ENCODE measurements around the gene TSSC4. TPM values are rescaled to one million over a fixed set of nuclear protein-coding genes. Genes with fewer than 3 reads are reported as not detected.

The TSSC4 gene
- total RNA-seq, 2 experiments from 2014 or later = 40.4 to 50.9 TPM

GRCh38 chr11:2406451-2406850 is 5.9 kb downstream of the TSSC4 start:
- peaks cover 5% of the 10 kb centered on the region for H3K4me1 ChIP-seq (ENCODE audit: insufficient read depth, low read length, poor library complexity, severe bottlenecking)
- H3K9me3 ChIP-seq (ENCODE audit: low read length) = no peaks in the 10 kb centered on the region
- H2AFZ ChIP-seq (ENCODE audit: low read length) = no peak overlapping the region
- no peak overlapping the region for H3K4me3 ChIP-seq (ENCODE audit: low read depth, low read length, poor library complexity, severe bottlenecking)
- CTCF ChIA-PET (ENCODE audit: unreplicated experiment) = no interaction called here
- POLR2A ChIA-PET = no interaction called here
- H3K4me2 ChIP-seq (ENCODE audit: low read length) = no peak overlapping the region
- no peak overlapping the region for H3K27ac ChIP-seq (ENCODE audit: low read depth, low read length, poor library complexity, severe bottlenecking)
- H3K79me2 ChIP-seq (ENCODE audit: insufficient read depth, low read depth, low read length) = peaks cover 9% of the 10 kb centered on the region
- peaks cover 28% of the 10 kb centered on the region; the same call in 1 of the 2 replicates for H3K36me3 ChIP-seq (ENCODE audit: insufficient read depth, low read length)
- DNase-seq (ENCODE audit: low spot score) = no peak
- intact Hi-C loops (cut with micrococcal nuclease; ENCODE audit: unreplicated experiment) = no loop called here
- TF ChIP-seq EZH2phosphoT487 (IDR thresholded peaks at IDR 0.05; ENCODE audit: borderline replicate concordance, low read depth, low read length) (no peak), CTCF (conservative IDR thresholded peaks at IDR 0.05; ENCODE audit: low read length) (no peak)
- no TSS peak for BruUV-seq (replicated peaks)
- H3K9me2 ChIP-seq (ENCODE audit: insufficient read depth, low read length) = no peaks in the 10 kb centered on the region
- H4K20me1 ChIP-seq (ENCODE audit: insufficient read depth, low read length) = no peaks in the 10 kb centered on the region

- no peak overlapping the region for H2AFZ ChIP-seq (ENCODE audit: low read length)
- H3K4me1 ChIP-seq (ENCODE audit: insufficient read depth, low read length, poor library complexity, severe bottlenecking) = peaks cover under 1% of the 10 kb centered on the region
- H4K20me1 ChIP-seq (ENCODE audit: insufficient read depth, low read length) = no peaks in the 10 kb centered on the region
- no peaks in the 10 kb centered on the region for H3K9me2 ChIP-seq (ENCODE audit: insufficient read depth, low read length)
- CTCF ChIA-PET (ENCODE audit: unreplicated experiment) = no interaction called here
- intact Hi-C loops (cut with micrococcal nuclease; ENCODE audit: unreplicated experiment) = no loop called here
- peaks cover 4% of the 10 kb centered on the region; the same call in 1 of the 2 replicates for H3K79me2 ChIP-seq (ENCODE audit: insufficient read depth, low read depth, low read length)
- H3K36me3 ChIP-seq (ENCODE audit: insufficient read depth, low read length) = peaks cover 27% of the 10 kb centered on the region; the same call in 1 of the 2 replicates
- TF ChIP-seq CTCF (conservative IDR thresholded peaks at IDR 0.05; ENCODE audit: low read length) = no peak
- TF ChIP-seq EZH2phosphoT487 (IDR thresholded peaks at IDR 0.05; ENCODE audit: borderline replicate concordance, low read depth, low read length) = no peak
- POLR2A ChIA-PET = no interaction called here
- no peak for DNase-seq (ENCODE audit: low spot score)
- H3K27ac ChIP-seq (ENCODE audit: low read depth, low read length, poor library complexity, severe bottlenecking) = no peak overlapping the region
- no peaks in the 10 kb centered on the region for H3K9me3 ChIP-seq (ENCODE audit: low read length)
- H3K4me3 ChIP-seq (ENCODE audit: low read depth, low read length, poor library complexity, severe bottlenecking) = no peak overlapping the region
- no TSS peak for BruUV-seq (replicated peaks)
- no peak overlapping the region for H3K4me2 ChIP-seq (ENCODE audit: low read length)
Measured at GRCh38 chr11:2406878-2407410, 6.4 kb downstream of the TSSC4 start.

GRCh38 chr11:2408671-2409070 is 8.1 kb downstream of the TSSC4 start:
- Histone ChIP-seq H3K4me2 (ENCODE audit: low read length) (no peak overlapping the region), H2AFZ (ENCODE audit: low read length) (no peak overlapping the region), H4K20me1 (ENCODE audit: insufficient read depth, low read length) (no peaks in the 10 kb centered on the region), H3K36me3 (ENCODE audit: insufficient read depth, low read length) (peaks cover 10% of the 10 kb centered on the region; the same call in 1 of the 2 replicates), H3K27ac (ENCODE audit: low read depth, low read length, poor library complexity, severe bottlenecking) (no peak overlapping the region), H3K79me2 (ENCODE audit: insufficient read depth, low read depth, low read length) (no peaks in the 10 kb centered on the region), H3K4me1 (ENCODE audit: insufficient read depth, low read length, poor library complexity, severe bottlenecking) (no peaks in the 10 kb centered on the region), H3K9me2 (ENCODE audit: insufficient read depth, low read length) (no peaks in the 10 kb centered on the region), H3K9me3 (ENCODE audit: low read length) (no peaks in the 10 kb centered on the region), H3K4me3 (ENCODE audit: low read depth, low read length, poor library complexity, severe bottlenecking) (no peak overlapping the region)
- no peak for DNase-seq (ENCODE audit: low spot score)
- intact Hi-C loops (cut with micrococcal nuclease; ENCODE audit: unreplicated experiment) = no loop called here
- no TSS peak for BruUV-seq (replicated peaks)
- ChIA-PET CTCF (ENCODE audit: unreplicated experiment) (no interaction called here), POLR2A (no interaction called here)
- TF ChIP-seq EZH2phosphoT487 (IDR thresholded peaks at IDR 0.05; ENCODE audit: borderline replicate concordance, low read depth, low read length) (no peak), CTCF (conservative IDR thresholded peaks at IDR 0.05; ENCODE audit: low read length) (no peak)

Data from OCI-LY7 (cell line).